Brain pericyte (primary cell): ENCODE results near the gene FZD7.

ENCODE experiments used
- DNase-seq: peaks from one replicate; pipeline ENCODE4 v3.0.0-alpha.2; 2012; ENCODE audit warnings: low read depth, low spot score

FZD7 gene

GRCh38 chr2:202037086-202037485 is 3.4 kb downstream of the FZD7 start:
- no peak for DNase-seq

DNA sequence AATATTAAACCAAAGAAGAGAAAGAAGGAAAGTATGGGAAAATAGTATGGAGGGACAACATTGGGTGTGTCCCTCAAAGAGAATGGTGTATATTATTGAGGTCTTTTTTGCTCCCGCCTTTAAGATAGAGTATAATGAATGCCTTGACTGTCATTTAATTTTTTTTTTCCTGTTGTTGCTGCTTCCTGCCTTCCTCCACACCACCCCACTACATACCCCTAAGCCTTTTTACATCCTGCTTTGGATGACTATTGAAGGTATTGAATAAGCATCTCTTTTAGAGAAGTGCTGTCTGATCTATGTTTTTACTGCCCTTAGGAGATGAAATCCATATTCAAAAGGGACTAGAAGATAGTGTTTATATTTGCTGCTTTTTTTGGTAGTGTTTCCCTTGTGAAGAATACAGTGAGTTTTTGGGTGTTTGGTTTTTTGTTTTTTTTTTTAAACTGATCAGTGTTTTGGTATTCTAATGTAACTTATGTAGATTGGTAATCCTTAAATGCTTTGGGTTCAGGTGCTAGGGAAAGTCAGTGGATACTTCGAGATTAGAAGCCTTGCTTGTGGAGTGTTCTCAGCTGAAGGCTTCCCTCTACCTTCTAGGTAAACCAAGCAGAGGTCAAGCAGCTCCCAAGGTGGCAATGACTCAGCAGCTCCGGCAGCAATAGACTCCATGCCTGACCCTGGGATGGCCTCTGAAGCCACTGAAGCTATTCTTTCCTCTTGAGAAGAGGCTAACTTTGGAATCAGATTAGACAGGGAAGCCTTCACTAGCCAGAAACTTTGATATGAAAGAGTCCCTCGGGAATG is 5.0 kb downstream of the FZD7 start:
- DNase-seq: no peak

DNA sequence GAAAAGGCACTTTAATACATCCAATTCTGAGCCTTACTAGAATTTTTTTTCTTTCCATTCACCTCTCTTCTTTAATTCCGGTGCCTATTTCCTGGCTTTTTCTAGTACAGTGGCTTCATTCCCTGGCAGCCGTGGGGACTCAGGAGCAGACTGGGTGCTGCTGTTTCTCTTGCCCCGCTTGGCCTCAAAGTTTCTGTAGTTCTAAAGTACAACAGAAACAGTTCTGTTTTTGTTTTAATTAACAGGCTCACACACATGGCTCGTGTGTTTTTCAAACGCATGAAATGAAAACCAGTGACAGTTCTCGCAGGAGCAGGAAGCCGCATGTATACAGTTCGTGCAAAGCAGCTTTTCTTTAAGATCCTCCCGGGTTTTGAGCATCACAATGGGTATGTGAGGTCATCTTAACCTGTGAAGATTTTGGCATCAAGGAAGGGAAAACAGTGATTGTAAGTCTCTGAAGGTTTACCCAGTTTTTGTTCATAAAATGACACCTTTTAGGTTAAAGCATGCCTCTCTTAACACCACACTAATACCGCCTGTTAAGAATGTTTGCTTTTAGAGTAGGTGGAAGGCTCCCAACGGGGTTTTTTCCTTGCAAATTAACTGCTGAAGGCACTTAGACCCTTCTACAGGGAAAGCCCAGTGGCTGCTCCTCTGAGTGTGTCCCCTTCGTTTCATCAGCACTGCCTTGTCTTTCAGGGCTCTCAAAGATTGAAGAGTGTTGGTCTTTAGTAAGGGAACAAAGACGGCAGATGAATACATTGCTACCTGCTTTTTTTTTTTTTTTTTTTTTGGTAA is 5.8 kb downstream of the FZD7 start:
- no peak for DNase-seq

DNA sequence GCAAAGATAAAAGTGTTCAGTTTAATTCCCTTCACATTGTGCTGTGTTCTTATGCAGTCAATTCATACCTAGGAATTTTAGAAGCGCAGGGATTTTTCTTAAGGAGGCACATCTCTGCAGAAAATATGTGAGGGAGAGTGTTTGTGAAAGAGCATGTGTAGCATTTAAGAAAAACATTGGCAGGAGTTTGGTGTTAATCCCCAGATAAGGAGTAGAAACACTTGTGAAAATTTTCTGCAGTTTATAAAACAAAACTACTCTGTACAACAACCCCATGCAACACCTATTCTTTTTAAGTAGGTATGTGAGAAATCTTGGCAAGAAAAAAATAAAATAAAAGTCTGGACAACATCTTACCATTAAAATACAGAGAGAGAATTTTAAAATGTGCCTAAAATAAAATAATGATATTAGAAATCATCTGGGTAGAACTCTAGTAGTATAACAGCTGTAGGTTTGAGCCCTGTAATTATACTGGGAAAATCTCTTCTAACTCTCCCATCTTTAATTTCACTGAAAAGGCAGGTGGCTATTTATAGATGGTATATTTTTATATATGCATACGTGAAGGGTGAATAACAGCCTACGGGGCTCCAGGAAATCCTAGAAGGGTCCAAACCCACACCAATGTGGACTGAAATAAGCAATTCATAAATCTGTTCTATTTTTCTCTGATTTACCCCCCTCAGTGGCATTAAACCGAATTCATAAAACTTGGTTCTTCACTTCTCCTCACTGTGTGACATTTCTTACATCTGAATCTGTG is 6.6 kb downstream of the FZD7 start:
- DNase-seq: no peak

- DNase-seq: no peak
Observed at GRCh38 chr2:202042444-202042843, 8.8 kb downstream of the FZD7 start.

DNA sequence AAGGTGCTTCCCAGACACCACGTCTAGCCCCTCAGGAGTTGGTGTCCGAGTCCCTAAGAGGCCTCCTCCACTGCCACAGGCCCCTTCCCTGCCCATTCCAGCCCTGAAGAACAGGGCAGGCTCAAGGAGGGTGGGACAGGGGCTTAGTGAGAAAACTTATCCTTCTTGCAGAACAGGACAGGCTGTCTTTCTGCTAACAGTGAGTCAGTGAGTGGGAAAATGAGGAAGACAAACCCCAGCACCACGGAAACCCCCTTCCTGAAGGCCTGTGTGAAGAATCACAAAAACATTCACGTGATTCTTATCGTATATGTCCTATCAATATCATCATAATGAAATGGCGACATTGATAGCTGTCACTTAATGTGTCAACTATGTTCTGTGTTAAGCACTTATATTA is 9.8 kb downstream of the FZD7 start:
- DNase-seq: no peak

DNA sequence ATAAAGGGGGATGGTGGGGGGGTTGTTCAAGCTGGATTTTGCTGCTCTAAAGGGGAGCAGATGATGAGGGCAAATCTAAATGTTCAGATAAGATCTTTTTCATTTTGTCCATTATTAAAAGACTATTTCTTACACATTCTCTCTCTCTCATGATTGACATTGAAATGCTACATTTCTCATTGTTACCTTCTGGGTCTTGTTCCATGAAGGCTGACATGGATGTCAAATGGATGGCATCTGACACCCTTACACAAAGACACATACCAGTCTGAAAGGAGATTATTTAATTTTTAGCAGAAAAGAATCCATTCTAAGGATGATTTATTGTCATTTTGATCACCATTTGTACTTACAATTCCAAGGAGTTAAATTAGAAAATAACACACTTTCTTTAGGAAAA is 11.1 kb downstream of the FZD7 start:
- DNase-seq: no peak

GRCh38 chr2:202046572-202046971 is 12.9 kb downstream of the FZD7 start:
- no peak for DNase-seq

DNA sequence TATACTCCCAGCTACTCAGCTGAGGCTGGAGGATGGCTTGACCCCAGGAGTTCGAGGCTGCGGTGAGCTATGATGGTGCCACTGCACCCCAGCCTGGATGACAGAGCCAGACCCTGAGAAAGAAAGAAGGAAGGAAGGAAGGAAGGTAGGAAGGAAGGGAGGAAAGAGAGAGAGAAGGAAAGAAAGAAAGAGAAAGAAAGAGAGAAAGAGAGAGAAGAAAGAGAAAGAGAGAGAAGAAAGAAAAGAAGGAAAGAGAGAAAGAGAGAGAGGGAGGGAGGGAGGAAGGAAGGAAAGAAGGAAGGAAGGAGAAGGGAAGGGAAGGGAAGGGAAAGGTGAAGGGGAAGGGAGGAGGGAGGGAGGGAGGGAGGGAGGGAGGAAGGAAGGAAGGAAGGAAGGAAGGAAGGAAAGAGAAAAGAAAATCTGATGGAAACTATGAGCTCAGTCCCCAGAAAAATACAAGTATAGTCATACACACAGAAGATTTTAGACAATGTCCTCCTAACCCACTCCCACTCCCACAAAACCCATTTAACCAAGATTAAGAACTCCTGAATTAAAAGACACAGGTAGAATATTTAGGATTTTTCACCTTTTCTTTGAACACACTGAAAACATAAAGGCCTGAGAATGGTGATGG is 15.6 kb downstream of the FZD7 start:
- DNase-seq: no peak

GRCh38 chr2:202049840-202050239 is 16.2 kb downstream of the FZD7 start:
- no peak for DNase-seq

DNA sequence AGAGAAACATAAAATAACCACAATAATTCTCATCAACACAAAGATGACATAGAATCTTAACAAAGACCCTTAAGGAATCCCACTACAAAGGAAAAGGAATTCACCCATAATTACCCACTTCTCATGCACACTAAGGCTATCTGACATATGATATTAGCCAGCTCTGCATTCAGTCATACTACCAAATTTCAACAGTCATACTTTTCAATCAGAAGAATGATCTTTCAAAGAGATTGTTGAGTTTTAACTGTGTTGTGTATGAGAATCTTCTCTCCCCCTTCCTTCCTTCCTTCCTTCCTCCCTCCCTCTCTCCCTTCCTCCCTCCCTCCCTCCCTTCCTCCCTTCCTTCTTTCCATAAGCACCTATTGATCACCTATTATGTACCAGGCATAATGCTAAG is 17.0 kb downstream of the FZD7 start:
- no peak for DNase-seq

GRCh38 chr2:202051499-202052161 is 18.0 kb downstream of the FZD7 start:
- DNase-seq: no peak

GRCh38 chr2:202052235-202052634 is 18.6 kb downstream of the FZD7 start:
- DNase-seq: no peak

DNA sequence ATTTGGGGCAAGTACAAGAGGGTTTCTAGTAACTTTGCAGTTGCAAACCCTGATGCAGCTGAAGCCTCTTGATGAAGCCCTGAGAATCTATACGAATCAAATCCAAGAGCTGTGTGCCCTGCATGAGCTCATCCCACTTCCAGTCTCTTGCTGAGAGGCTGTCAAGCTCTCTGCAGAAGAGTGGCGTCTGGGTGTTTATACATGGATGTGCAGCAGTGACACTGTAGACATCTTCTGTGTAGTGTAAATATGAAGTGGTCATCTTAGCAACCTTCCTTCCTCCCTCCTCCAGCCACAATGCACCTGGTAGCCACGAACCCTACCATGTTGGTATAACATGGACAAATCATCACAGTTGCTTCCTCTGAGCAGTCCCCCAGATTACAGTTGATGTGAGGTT is 21.0 kb downstream of the FZD7 start:
- no peak for DNase-seq

DNA sequence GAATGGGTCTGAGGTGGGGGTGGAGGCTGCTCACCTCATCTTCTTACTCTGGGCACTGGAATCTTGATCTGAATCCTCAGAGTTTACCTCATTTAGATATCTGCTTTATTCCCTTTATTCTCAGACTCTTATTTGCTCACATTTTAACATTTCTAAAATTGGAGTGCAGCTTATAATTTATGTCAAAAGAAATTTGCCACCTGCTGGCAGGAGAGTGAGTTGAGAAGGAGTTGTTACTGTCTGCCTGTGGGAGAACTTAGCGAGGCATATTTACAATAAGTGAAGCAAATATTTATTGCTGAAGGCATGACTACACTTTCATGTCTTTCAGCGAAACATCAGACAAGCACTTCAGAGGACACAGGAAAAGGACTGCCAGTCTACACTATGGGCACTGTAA is 23.0 kb downstream of the FZD7 start:
- no peak for DNase-seq

DNA sequence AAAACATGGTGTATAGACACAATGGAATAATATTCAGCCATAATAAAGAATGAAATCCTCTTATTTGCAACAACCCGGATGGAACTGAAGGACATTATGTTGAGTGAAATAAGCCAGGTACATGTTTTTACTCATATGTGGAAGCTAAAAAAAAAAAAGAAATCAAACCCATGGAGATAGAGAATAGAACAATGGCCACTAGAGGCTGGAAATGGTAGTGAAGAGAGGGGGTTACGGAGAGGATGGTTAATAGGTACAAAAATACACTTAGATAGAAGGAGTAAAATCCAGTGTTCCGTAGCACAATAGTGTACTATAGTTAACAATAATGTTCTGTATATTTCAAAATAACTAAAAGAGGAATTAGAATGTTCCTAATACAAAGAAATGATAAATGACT is 26.6 kb downstream of the FZD7 start:
- no peak for DNase-seq

DNA sequence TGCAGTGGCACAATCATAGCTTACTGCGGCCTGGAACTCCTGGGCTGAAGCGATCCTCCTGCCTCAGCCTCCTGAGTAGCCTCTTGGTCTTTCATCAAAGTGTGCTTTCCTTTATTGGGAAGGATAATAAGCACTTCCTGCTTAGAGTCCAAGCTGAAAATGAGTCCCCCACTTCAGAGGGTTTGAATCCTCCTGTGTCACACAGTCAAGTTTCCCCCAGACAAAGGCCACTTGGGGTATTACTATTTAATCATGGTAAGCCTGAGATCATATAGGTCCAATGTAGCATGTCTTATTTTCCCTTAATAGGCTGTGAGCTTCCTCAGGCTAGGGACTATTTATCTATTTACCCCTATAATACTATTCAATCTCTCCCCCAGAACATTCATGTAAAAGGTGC is 28.0 kb downstream of the FZD7 start:
- DNase-seq: no peak

- DNase-seq: peak; percentile 25
Observed at GRCh38 chr2:202064171-202064880, 30.7 kb downstream of the FZD7 start.

GRCh38 chr2:202064881-202065230 is 31.2 kb downstream of the FZD7 start:
- no peak for DNase-seq

- no peak for DNase-seq
Observed at GRCh38 chr2:202065876-202066275, 32.2 kb downstream of the FZD7 start.

DNA sequence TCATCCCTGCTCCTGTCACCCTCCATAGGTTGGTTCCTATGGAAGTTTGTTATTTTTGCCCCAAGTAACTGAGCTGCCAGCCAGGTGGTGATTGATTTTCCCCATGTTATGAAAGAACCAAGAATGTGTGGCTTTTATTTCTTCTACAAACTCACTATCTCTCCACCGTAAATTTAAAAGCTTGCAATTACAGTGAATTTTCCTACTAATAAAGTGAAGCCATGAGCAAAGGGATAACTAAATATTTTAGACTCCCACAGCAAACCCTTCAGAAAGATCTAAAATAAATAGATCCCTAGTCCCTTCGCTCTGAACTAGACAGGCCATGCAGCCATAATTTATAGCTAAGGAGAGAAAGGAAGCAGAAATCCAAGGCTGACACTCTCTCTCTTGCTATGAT is 33.2 kb downstream of the FZD7 start:
- no peak for DNase-seq
